Activated CD4-positive, alpha-beta T cell treated with anti-CD3 and anti-CD28 coated beads, Interleukin-2, amount 10 ng/mL, durations not matched to agents 24 days and 14 days (primary cell): ENCODE measurements around the gene RAB4A. TPM values are rescaled to one million over a fixed set of nuclear protein-coding genes. Genes with fewer than 3 reads are reported as not detected.

ENCODE experiments used
- DNase-seq: peaks from one replicate; pipeline ENCODE4 v3.0.0; 2022
- H3K27ac Mint-ChIP-seq: one replicate; pipeline ENCODE4 v1.8.0; 2022; ENCODE audit warnings: mild to moderate bottlenecking, mixed read lengths
- H3K27me3 Mint-ChIP-seq: one replicate; pipeline ENCODE4 v1.8.0; 2022; ENCODE audit warnings: mixed read lengths
- H3K36me3 Mint-ChIP-seq: one replicate; pipeline ENCODE4 v1.8.0; 2022; ENCODE audit warnings: low read depth, mild to moderate bottlenecking, mixed read lengths
- H3K4me1 Mint-ChIP-seq: one replicate; pipeline ENCODE4 v1.8.0; 2021; ENCODE audit warnings: mixed read lengths
- H3K4me3 Mint-ChIP-seq: one replicate; pipeline ENCODE4 v1.8.0; 2022; ENCODE audit warnings: mild to moderate bottlenecking, moderate library complexity, mixed read lengths
- H3K9me3 Mint-ChIP-seq: one replicate; pipeline ENCODE4 v1.8.0; 2021; ENCODE audit warnings: mixed read lengths
- intact Hi-C: fragments of 100-400 bp; cut with micrococcal nuclease; formaldehyde crosslinking; loops from one replicate; pipeline ENCODE4 v1.15.1; 2023
- total RNA-seq: library from RNA; stranded (reverse); gene quantifications from 2 replicates; pipeline ENCODE4 v1.2.3, GENCODE V29; 2022

RAB4A gene, protein sequence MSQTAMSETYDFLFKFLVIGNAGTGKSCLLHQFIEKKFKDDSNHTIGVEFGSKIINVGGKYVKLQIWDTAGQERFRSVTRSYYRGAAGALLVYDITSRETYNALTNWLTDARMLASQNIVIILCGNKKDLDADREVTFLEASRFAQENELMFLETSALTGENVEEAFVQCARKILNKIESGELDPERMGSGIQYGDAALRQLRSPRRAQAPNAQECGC
- 30.7 and 34.8 TPM in 2 replicates for total RNA-seq

DNA sequence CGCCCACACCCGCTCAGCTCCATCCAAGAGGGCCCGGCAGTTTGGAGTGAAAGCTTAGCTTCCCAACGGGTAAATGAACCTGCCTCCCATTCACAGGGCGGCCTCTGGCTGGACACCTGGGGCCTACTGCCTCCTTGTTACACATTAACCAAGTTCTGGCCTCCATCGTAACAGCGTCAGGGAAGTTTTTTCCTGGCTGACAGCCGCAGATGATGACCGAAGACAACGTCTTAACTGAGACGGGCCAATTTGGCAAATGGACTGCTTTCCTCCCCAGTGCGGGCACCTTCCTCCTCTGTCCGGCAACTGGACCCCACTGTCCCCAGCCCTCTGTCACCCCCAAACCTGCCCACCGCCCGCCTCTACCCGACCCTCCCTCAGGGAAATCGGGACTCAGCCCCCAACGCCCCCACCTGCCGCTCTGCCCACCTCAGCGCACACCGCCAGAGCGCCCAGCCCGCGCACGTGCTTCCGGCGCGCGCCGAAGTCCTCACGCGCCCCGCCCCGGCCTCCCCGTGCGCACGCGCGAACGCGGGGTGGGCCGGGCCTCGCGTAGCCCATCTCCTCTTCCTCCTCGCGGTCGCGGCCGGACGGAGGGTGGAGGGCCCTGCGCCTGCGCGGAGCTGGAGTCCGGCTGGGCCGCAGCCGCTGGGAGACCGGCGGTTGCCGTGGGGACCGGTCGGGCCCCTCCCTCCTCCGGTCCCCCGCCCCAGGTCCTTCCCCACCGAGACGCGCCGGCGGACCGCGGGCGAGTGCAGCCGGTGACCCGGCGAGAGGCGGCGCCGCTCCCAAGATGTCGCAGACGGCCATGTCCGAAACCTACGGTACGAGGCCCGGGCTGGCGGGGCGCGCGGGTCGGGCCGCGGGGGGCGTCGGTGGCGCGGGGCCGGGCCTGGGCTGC is at the start of gene RAB4A:
Gene RAB4A, plus strand, starts transcription at position 565 of the 901 bp plus-strand sequence. Its CDS starts 229 bp downstream, at position 794.
- peak; percentile 95 for DNase-seq
- Mint-ChIP-seq H3K27ac (peak within 1 kb of the TSS; percentile 83), H3K27me3 (no peaks in the 10 kb centered on the region), H3K4me3 (peak within 1 kb of the TSS; percentile 91), H3K4me1 (peaks cover 20% of the 10 kb centered on the region), H3K9me3 (no peaks in the 10 kb centered on the region), H3K36me3 (peaks cover 15% of the 10 kb centered on the region)
- intact Hi-C loops = loop anchor here (2.0 to 5.0 kb wide), 4 partner anchors 16 to 357 kb away; partner anchors contain the start of genes TAF5L and URB2

DNA sequence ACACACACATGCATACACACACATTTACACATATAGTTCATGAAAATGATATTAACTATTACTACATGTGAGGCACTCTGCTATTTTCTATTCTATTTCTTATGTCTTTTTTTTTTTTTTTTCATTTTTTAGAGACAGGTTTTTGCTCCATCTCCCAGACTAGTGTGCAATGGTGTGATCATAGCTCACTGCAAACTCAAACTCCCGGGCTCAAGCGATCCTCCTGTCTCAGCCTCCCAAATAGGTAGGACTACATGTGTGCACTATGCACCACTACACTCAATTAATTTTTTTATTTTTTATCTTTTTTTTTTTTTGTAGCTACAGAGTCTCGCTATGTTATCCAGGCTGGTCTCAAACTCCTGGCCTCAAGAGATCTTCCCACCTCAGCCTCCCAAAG is 48.8 kb upstream of the RAB4A start:
- Mint-ChIP-seq H3K27me3 (peaks cover 7% of the 10 kb centered on the region), H3K4me3 (no peak overlapping the region)
- intact Hi-C loops = no loop called here

DNA sequence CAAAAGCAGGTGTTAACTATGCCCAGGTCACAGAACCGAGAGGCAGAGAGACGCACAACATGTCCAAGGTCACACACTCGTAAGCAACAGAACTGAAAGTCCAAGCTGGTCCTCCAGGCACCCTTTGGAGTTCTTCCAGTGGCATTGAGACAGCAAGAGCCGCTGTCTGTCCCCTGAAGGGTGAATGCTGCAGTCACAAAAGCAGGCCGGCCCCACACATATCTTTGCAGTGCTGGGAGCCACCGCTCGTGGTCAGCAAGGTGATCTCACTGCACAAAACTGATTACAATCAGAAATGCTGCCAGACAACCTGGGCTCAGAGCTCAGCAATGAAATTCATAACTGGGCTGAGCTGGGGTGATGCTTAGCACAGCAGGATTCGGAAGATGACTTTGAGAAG is 47.4 kb upstream of the RAB4A start:
- Mint-ChIP-seq H3K4me3 (no peak overlapping the region), H3K4me1 (peaks cover 2% of the 10 kb centered on the region), H3K27ac (no peak overlapping the region), H3K9me3 (no peaks in the 10 kb centered on the region), H3K36me3 (no peaks in the 10 kb centered on the region), H3K27me3 (peaks cover 7% of the 10 kb centered on the region)
- intact Hi-C loops = no loop called here
- DNase-seq = no peak

More for the DNA sequence above, 48.8 kb upstream of the RAB4A start:
- Mint-ChIP-seq H3K36me3 (no peaks in the 10 kb centered on the region), H3K9me3 (no peaks in the 10 kb centered on the region), H3K4me1 (no peaks in the 10 kb centered on the region), H3K27ac (no peak overlapping the region)
- no peak for DNase-seq

DNA sequence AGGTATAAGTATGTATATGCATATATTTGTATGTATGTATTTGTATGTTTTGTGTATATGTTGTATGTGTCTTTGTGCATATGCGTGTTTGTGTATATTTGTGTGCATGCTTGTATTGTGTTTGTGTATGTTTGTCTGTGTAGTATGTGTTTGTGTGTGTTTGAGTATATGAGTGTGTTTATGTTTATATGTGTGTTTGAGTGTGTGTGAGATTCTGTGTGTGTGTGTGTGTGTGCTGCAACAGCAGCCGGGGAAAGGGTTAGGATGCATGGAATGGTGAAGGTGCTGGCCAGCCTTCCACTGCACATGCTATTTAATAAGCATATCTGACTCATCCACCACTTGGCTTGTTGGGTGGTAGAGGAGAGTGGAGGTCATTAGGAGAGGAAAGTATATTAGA is 46.6 kb upstream of the RAB4A start:
- Mint-ChIP-seq H3K27me3 (peaks cover 12% of the 10 kb centered on the region), H3K27ac (no peak overlapping the region), H3K4me3 (no peak overlapping the region), H3K9me3 (no peaks in the 10 kb centered on the region), H3K36me3 (no peaks in the 10 kb centered on the region), H3K4me1 (peaks cover 2% of the 10 kb centered on the region)
- no peak for DNase-seq
- intact Hi-C loops = no loop called here

DNA sequence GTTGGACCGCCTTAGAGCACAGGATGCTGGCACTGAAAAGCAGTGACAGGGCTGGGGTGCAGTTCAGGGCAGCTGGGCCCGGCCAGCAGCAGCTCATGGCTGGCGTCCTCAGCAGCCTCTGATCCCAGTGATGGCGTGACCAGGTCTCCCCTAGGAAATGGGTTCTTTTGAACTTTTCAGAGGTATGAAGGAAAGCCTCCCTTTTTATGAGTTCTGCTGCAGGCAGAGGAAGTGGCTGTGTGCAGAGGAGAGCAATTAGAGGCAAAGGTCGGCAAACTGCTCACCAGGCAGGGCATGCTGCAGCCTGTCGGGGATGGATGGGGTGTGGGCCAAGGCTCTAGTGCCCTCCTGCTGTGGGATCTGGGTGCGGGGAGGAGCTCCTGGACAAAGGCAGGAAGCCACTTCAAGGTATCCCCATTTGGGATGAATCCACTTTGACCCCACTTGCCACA is 45.6 kb upstream of the RAB4A start:
- DNase-seq = no peak
- Mint-ChIP-seq H3K9me3 (no peaks in the 10 kb centered on the region), H3K4me3 (no peak overlapping the region), H3K36me3 (no peaks in the 10 kb centered on the region), H3K27ac (no peak overlapping the region), H3K4me1 (peaks cover 6% of the 10 kb centered on the region), H3K27me3 (peaks cover 20% of the 10 kb centered on the region)
- intact Hi-C loops = no loop called here

DNA sequence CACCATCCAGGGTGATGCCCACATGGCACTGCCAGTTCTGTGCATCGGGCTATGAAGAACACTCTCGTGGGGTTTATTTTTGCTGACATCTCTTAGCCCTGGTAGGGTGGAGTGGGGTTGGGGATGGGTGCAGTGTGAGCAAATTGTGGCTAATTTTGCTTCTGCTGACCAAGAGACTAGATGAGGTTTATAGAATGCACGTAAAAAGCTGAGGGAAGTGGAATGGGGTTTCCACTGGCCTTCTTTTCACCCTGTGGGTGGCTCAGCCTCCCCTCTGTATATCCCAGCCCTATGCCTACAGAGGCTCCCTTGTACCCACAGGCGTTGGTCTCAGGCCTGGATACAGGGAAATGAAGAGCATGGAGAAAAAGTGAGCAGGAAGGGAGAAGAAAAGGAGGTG is 44.1 kb upstream of the RAB4A start:
- H3K27ac Mint-ChIP-seq = no peak overlapping the region
- intact Hi-C loops = loop anchor here (1.0 kb wide), 3 partner anchors 491 to 562 kb away; partner anchors contain the start of gene RHOU
- H3K9me3 Mint-ChIP-seq = no peaks in the 10 kb centered on the region
- H3K4me1 Mint-ChIP-seq = peaks cover 10% of the 10 kb centered on the region
- no peaks in the 10 kb centered on the region for H3K36me3 Mint-ChIP-seq
- no peak overlapping the region for H3K4me3 Mint-ChIP-seq
- H3K27me3 Mint-ChIP-seq = peaks cover 27% of the 10 kb centered on the region
- no peak for DNase-seq

DNA sequence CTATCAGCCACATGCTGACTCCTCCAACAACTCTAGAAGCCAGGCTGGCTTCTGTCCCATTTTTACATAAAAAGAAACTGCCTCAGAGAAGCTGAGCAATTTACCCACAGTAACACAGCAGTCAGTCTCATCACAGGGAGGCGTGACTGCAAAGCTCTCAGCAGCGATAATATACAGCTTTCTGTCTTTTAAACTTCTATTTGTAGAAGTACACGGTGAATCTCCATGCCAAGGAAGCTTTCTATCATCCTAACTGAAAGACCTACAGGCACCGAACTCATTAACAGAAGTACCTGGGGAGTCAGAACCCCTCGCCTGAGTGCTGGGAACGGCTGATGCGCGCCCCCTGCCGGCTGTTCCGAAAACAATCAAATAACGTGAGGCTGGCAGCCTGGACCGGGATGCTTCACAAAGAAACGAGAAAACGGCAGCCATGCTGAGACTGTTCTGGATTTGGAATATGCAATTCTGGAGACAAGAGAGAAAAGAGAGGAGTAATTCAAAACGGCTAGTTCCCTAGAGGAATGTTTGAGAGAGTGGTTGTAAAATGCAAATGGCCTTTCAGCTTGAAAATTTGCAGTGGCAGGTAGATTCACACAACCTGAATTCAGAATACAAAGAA is 43.5 kb upstream of the RAB4A start:
- Mint-ChIP-seq H3K4me3 (no peak overlapping the region), H3K27ac (no peak overlapping the region), H3K36me3 (no peaks in the 10 kb centered on the region), H3K9me3 (no peaks in the 10 kb centered on the region), H3K27me3 (peaks cover 27% of the 10 kb centered on the region), H3K4me1 (peaks cover 10% of the 10 kb centered on the region)
- DNase-seq = peak; percentile 94
- intact Hi-C loops = loop anchor here (1.0 kb wide), 3 partner anchors 492 to 563 kb away; partner anchors contain the start of gene RHOU

DNA sequence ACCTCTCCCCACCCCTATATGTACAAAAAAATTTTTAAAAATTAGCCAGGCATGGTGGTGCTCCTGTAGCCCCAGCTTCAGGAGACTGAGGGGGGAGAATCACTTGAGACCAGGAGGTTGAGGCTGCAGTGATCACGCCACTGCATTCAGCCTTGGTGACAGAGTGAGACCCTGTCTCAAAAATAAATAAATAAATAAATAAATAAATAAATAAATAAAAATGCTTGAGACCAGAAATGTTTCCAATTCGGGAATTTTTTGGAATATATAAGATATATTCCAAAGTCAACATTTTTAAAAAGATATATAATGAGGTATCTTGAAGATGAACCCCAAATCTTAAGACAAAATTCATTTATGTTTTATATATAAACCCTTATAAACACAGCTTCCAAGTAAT is 42.4 kb upstream of the RAB4A start:
- no peak for DNase-seq
- Mint-ChIP-seq H3K4me1 (peaks cover 12% of the 10 kb centered on the region), H3K4me3 (no peak overlapping the region), H3K9me3 (no peaks in the 10 kb centered on the region), H3K27me3 (peaks cover 30% of the 10 kb centered on the region), H3K36me3 (no peaks in the 10 kb centered on the region), H3K27ac (no peak overlapping the region)
- intact Hi-C loops = no loop called here

DNA sequence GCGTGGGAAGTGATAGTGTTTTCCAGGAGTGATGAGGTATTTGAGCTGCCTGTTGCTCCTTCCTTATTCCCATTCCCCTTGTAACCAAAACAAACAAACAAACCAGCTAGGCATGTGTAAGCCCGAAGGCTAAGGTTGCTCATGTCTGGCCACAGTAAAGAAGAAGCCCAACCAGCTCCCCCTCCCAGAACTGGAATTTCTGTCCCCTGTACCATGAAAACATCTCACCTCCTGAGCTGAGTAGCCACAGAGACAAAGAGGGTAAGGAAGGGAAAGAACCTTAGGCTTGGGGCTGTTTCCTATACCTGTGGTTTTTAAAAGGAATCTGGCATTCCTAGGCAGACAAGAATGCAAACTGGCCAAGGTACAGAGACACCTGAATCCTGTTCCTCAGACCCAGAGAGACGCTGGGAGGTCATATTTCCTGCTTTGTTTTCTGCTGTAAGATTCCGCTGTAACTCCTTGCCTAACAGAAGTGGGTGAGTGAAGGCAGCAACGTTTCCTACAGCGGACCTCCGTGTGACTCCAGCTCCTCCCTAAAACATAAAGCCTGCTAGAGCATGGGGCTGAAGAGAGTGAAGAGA is 41.7 kb upstream of the RAB4A start:
- Mint-ChIP-seq H3K4me1 (peaks cover 12% of the 10 kb centered on the region), H3K4me3 (no peak overlapping the region), H3K27me3 (peaks cover 31% of the 10 kb centered on the region), H3K36me3 (no peaks in the 10 kb centered on the region), H3K9me3 (no peaks in the 10 kb centered on the region), H3K27ac (no peak overlapping the region)
- DNase-seq = no peak
- intact Hi-C loops = no loop called here

DNA sequence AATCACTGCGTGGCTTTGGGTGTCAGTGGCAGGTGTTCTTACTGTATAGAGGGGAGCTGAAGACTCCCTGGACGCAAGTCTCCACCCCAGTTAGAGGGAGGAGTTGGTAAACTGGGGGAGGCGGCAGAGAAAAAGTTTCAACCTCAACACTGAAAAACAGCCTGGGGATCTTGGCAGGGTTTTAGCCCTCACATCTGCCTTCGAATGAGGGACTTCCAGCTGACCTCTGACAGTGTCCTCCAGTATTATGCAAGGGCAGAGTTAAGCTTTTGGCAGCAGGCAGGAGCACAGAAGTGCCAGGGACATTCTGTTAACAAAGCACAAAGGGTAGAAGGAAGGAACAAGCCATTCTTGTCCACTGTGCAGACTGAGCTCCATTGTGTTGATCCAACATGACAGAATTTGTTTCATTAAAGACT is 41.2 kb upstream of the RAB4A start:
- no peak overlapping the region for H3K4me3 Mint-ChIP-seq
- peaks cover 12% of the 10 kb centered on the region for H3K4me1 Mint-ChIP-seq
- peaks cover 31% of the 10 kb centered on the region for H3K27me3 Mint-ChIP-seq
- H3K27ac Mint-ChIP-seq = no peak overlapping the region
- intact Hi-C loops = no loop called here
- H3K36me3 Mint-ChIP-seq = no peaks in the 10 kb centered on the region
- no peak for DNase-seq
- H3K9me3 Mint-ChIP-seq = no peaks in the 10 kb centered on the region

DNA sequence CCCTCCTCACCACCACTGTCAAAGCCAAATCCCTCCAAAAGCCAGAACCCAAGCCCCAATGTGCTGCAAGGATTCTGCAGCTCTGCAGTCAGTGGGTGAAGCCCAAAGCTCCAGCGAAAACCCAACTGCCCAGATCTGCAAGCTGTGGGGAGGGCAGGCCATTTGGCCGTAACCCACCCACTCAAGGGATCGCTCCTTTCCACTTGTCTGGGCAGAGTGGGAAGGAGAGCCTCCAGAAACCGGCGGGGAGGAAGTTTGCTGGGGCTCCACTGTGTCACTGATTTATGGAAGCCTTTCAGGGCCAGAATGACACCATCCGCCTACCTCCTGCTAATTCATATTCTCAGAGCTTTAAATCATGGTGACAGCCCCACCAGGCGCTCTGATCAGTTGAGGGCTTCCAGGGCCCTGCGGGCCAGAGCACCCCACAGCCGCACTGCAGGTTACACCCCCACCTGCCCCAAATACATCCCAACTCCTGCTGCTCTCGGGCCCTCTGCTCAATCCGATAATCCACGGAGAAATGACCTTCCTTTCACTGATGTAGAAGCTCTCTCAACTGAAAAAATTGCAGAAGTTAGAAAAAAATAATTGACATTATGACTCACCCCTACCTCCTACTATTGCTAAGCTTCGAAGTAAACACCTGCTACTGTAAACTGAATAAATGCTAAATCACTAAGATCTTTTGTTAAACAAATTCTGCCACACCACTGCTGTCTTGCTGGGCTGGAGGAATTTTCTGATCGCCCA is 40.6 kb upstream of the RAB4A start:
- Mint-ChIP-seq H3K9me3 (no peaks in the 10 kb centered on the region), H3K27me3 (peaks cover 31% of the 10 kb centered on the region), H3K4me3 (no peak overlapping the region), H3K36me3 (no peaks in the 10 kb centered on the region), H3K27ac (no peak overlapping the region), H3K4me1 (peaks cover 12% of the 10 kb centered on the region)
- intact Hi-C loops = no loop called here
- no peak for DNase-seq

DNA sequence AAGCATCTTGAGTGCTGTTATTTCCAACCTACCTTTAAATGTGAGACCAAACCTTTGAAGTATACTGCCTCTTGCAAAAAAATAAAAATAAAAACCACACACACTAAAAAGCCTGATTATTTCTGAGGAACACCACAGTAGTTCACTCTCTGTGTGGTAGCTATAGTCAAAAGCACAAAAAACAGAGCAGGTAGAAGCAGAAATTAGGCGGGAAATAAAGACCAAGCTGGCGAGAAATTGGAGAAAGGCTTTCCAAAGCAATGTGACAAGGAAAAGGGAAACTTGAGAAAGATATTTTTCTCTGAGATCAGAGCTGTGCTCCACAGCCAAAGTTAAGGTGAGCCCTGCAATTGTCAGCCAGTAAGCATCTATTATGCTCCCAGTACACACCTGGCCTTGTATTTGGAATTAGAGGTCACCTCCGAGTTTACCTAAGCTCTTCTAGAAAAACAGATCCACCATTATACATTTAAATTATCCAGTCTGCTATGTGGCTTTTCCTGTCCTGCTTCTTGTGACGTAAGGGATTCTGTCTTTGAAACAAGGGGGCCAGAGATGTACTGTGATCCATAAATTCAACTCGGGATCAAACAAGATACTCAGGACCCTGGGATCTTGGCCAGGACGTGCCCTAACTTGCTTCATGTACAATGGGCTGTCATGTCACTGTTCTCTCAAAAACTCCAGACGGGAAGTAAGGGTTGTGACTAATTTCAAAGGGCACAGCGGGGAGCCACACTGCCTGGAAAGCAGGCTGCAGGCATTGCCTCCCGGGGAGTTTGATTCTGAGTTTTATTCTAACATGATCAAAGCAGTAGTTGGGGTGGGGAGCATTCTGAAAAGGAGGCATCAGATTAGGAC is 39.8 kb upstream of the RAB4A start:
- DNase-seq = no peak
- no peak overlapping the region for H3K4me3 Mint-ChIP-seq
- no peaks in the 10 kb centered on the region for H3K36me3 Mint-ChIP-seq
- H3K27ac Mint-ChIP-seq = no peak overlapping the region
- peaks cover 31% of the 10 kb centered on the region for H3K27me3 Mint-ChIP-seq
- H3K9me3 Mint-ChIP-seq = no peaks in the 10 kb centered on the region
- intact Hi-C loops = no loop called here
- H3K4me1 Mint-ChIP-seq = peaks cover 12% of the 10 kb centered on the region
